ENCODE data around the gene RBM20.

The RBM20 gene

DNA sequence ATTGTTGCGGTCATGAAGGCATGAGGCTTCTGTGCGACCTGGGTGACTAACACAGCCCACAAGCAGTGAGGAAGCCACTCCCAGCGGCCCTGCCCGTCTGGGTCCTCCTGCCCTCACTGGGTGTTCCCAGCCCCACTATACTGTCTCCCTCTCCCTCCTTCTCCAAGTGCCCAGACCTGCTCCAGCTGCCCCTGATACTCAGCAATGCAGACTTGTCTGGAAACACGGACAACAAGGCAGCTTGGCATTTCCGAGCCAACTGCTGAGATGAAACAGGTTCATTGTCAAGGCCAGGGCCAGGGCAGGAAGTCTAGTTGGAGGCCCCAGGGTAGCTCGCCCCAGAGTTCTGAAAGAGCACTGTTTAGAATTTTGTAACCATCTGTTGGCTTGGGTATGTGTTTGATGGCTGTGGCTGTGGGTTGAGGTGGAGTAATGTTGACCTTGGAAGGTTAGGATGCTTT lies 95.7 kb downstream of the RBM20 start:
- no peak for DNase-seq (ENCODE audit: low read depth, low spot score)
- no peak overlapping the region for H3K4me3 ChIP-seq (ENCODE audit: low read depth, low read length)
- TF ChIP-seq, protein P1, sequence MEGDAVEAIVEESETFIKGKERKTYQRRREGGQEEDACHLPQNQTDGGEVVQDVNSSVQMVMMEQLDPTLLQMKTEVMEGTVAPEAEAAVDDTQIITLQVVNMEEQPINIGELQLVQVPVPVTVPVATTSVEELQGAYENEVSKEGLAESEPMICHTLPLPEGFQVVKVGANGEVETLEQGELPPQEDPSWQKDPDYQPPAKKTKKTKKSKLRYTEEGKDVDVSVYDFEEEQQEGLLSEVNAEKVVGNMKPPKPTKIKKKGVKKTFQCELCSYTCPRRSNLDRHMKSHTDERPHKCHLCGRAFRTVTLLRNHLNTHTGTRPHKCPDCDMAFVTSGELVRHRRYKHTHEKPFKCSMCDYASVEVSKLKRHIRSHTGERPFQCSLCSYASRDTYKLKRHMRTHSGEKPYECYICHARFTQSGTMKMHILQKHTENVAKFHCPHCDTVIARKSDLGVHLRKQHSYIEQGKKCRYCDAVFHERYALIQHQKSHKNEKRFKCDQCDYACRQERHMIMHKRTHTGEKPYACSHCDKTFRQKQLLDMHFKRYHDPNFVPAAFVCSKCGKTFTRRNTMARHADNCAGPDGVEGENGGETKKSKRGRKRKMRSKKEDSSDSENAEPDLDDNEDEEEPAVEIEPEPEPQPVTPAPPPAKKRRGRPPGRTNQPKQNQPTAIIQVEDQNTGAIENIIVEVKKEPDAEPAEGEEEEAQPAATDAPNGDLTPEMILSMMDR (IDR thresholded peaks at IDR 0.05; ENCODE audit: insufficient read depth, low read length, missing control alignments) = no peak
- ChIA-PET POLR2A (no interaction called here), CTCF (interaction anchor here (1.4 kb wide), 1 partner anchor 106 kb away, joined by 3 read pairs; no protein-coding TSS in a partner anchor)

- POLR2A ChIA-PET = no interaction called here
- H3K4me3 ChIP-seq (ENCODE audit: low read depth, low read length) = no peak overlapping the region
These were observed 98.7 kb downstream of the RBM20 start for GRCh38 chr10:110742801-110743200.

DNA sequence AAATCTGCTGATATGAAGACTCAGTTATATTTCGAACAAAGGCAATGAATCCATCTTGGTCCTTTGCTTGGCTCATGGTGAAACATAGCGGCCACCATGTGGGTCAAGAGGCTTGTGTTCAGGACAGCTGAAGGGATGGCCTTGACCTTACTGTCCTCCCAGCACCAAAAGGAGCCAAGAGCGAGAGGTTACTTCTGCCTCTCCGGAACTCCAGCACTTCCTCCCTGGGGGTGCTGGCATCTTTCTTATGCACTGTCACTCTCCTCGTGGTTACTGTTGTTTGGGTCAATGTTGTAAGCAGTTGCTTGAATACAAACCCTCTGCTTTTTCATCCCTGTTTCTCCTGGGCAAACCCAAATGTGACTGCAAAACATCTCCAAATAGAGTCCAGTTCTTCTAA lies 100.6 kb downstream of the RBM20 start:
- TF ChIP-seq, protein P1 (IDR thresholded peaks at IDR 0.05; ENCODE audit: insufficient read depth, low read length, missing control alignments) = no peak
- no peak for DNase-seq (ENCODE audit: low read depth, low spot score)
- ChIA-PET POLR2A (no interaction called here), CTCF (interaction anchor here (0.9 to 4.2 kb wide), 14 partner anchors 8 to 854 kb away, joined by 3 to 56 read pairs (median 5); no protein-coding TSS in a partner anchor)
- H3K4me3 ChIP-seq (ENCODE audit: low read depth, low read length) = no peak overlapping the region

More at GRCh38 chr10:110742801-110743200, 98.7 kb downstream of the RBM20 start:
- CTCF ChIA-PET = interaction anchor here (1.1 to 4.2 kb wide), 6 partner anchors 9 to 150 kb away, joined by 3 to 56 read pairs (median 6); no protein-coding TSS in a partner anchor
- TF ChIP-seq, protein P1 (IDR thresholded peaks at IDR 0.05; ENCODE audit: insufficient read depth, low read length, missing control alignments) = no peak
- no peak for DNase-seq (ENCODE audit: low read depth, low spot score)

DNA sequence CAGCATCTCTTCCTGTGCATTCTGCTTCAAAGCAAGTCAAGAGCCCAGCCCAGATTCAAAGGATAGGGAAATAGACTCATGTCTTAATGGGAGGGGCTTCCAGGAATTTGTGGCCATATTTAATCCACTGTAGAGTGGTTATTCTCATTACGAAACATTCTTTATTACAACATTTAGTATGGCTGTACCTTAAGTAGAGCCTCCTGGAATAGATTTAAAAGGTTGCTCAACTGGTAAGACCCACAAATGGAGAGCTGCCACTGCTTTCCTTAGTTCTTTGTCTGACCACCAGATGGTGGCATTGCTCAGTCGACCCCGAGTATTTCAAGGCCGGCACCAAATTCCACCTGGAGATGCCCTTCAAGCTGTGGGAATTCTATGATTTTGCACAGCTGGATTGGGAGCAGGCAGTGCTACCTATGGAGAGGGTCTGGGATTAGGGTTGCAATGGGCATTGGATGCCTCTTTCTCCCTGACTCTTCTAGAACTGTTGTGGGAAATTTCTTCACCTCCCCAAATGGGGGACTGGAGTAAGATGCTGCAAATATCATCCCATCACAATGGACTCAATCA lies 102.2 kb downstream of the RBM20 start:
- TF ChIP-seq, protein P1 (IDR thresholded peaks at IDR 0.05; ENCODE audit: insufficient read depth, low read length, missing control alignments) = peak; percentile 65
- no peak for DNase-seq (ENCODE audit: low read depth, low spot score)
- POLR2A ChIA-PET = interaction anchor here (0.6 to 0.8 kb wide), 2 partner anchors 172 to 173 kb away, joined by 3 read pairs; partner anchors contain the start of genes BBIP1 and SHOC2

DNA sequence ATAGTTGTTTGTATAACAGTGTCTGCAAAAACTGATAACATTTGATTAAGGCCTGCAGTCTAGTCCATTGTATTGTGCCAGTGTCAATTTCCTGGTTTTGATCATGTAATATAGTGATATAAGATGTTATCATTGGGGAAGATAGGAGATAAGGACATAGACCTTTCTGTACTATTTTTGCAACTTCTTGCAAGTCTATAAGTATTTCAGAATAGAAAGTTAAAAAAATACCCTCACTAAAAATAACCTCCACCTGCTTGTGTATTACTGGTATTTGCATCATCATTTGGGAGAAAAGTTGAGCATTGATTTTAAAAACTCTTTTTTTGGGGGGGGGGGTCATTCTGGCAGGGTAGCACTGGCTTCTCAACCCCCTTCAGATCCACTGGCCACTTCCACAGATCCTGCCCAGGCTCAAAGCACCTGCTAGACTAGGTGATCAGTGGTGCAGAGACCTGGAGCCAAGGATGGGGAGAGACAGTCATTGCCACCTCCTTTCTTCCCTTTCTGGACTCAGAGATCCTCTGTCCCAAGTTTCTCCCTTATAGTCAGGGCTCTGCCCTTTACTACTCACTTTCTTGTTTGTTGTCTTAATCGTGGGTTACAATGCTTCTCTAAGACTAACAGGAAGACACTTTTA lies 103.0 kb downstream of the RBM20 start:
- POLR2A ChIA-PET = interaction anchor here (0.6 to 0.8 kb wide), 2 partner anchors 171 to 172 kb away, joined by 3 read pairs; partner anchors contain the start of genes BBIP1 and SHOC2
- no peak overlapping the region for H3K4me3 ChIP-seq (ENCODE audit: low read depth, low read length)
- CTCF ChIA-PET = interaction anchor here (0.8 to 4.2 kb wide), 22 partner anchors 8 to 1390 kb away, joined by 3 to 56 read pairs (median 6); no protein-coding TSS in a partner anchor
- DNase-seq (ENCODE audit: low read depth, low spot score) = no peak
- TF ChIP-seq, protein P1 (IDR thresholded peaks at IDR 0.05; ENCODE audit: insufficient read depth, low read length, missing control alignments) = no peak

More for the DNA sequence above, 102.2 kb downstream of the RBM20 start:
- H3K4me3 ChIP-seq (ENCODE audit: low read depth, low read length) = no peak overlapping the region
- CTCF ChIA-PET = interaction anchor here (0.6 to 4.2 kb wide), 32 partner anchors 9 to 1391 kb away, joined by 3 to 56 read pairs (median 5); partner anchors contain the start of gene PDCD4

All from AG04449 (cell line).